ENCODE results near the gene FKBP2.

Gene FKBP2

GRCh38 chr11:64250415-64251015 is 9.6 kb downstream of the FKBP2 start:
- DNase-seq, result peak; percentile 83

- DNase-seq, result peak; percentile 77
Observed at GRCh38 chr11:64251016-64251752, 10.3 kb downstream of the FKBP2 start, which contains the start of gene PLCB3. Gene PLCB3 (plus strand): TSS chr11:64251530. CDS start chr11:64251650, 120 bp downstream.

- DNase-seq, result no peak
Observed at GRCh38 chr11:64251753-64252002, 10.8 kb downstream of the FKBP2 start.

GRCh38 chr11:64252003-64252872 is 11.3 kb downstream of the FKBP2 start:
- DNase-seq, result peak; percentile 74

GRCh38 chr11:64253043-64253442 is 12.1 kb downstream of the FKBP2 start:
- no peak for DNase-seq

- no peak for DNase-seq
Observed at GRCh38 chr11:64253481-64253880, 12.6 kb downstream of the FKBP2 start.

- DNase-seq, result no peak
Observed at GRCh38 chr11:64254326-64254725, 13.4 kb downstream of the FKBP2 start.

GRCh38 chr11:64255135-64256128 is 14.5 kb downstream of the FKBP2 start:
- DNase-seq, result no peak

- DNase-seq, result no peak
Observed at GRCh38 chr11:64256300-64256699, 15.4 kb downstream of the FKBP2 start.

GRCh38 chr11:64258356-64258755 is 17.5 kb downstream of the FKBP2 start:
- no peak for DNase-seq

GRCh38 chr11:64258946-64259532 is 18.1 kb downstream of the FKBP2 start:
- DNase-seq, result no peak

GRCh38 chr11:64259533-64260067 is 18.7 kb downstream of the FKBP2 start:
- DNase-seq, result no peak

- DNase-seq, result no peak
Observed at GRCh38 chr11:64260147-64260708, 19.3 kb downstream of the FKBP2 start.

GRCh38 chr11:64261556-64262080 is 20.7 kb downstream of the FKBP2 start:
- no peak for DNase-seq

- DNase-seq, result no peak
Observed at GRCh38 chr11:64262271-64263002, 21.5 kb downstream of the FKBP2 start.

- DNase-seq, result no peak
Observed at GRCh38 chr11:64263021-64263946, 22.4 kb downstream of the FKBP2 start.

GRCh38 chr11:64263947-64264317 is 23.0 kb downstream of the FKBP2 start:
- DNase-seq, result no peak

GRCh38 chr11:64264371-64264852 is 23.5 kb downstream of the FKBP2 start:
- no peak for DNase-seq
